K562 (cell line): ENCODE data around the gene FRMD5.

Source experiments
- BRCA1 ChIP-seq, 2 experiments: fragments of 450-650 bp in 1 of 2; sonication (generic) in 1 of 2; formaldehyde crosslinking in 1 of 2; IDR thresholded peaks; 2 replicates each; pipeline versions ENCODE4 v1.5.0 to v1.6.1; 2017 to 2020; ENCODE audit warnings: mild to moderate bottlenecking in 1 of 2, missing genetic modification reagents in 1 of 2
- GTF2F1 ChIP-seq: IDR thresholded peaks from 2 replicates; pipeline ENCODE4 v1.6.1; 2011; ENCODE audit warnings: low read depth, low read length, improper control_type of control experiment
- KHSRP ChIP-seq: fragments of 450-650 bp; IDR thresholded peaks from 2 replicates; pipeline ENCODE4 v1.6.1; 2017
- PCBP1 ChIP-seq: fragments of 200-400 bp; formaldehyde crosslinking; IDR thresholded peaks from 2 replicates; pipeline ENCODE4 v1.6.1; 2018; ENCODE audit warnings: mild to moderate bottlenecking, low read depth, low read length; ENCODE audit not compliant: poor library complexity, severe bottlenecking
- POLR2AphosphoS5 ChIP-seq: IDR thresholded peaks from 2 replicates; pipeline ENCODE4 v1.6.1; 2011; ENCODE audit warnings: mild to moderate bottlenecking, low read depth, low read length, moderate library complexity; ENCODE audit not compliant: control insufficient read depth, insufficient read depth
- STAT5A ChIP-seq: IDR thresholded peaks from 2 replicates; pipeline ENCODE4 v1.6.1; 2012; ENCODE audit warnings: low read length, inconsistent platforms, borderline replicate concordance
- TRIM28 ChIP-seq: fragments of 450-650 bp; IDR thresholded peaks from 2 replicates; pipeline ENCODE4 v1.6.1; 2017
- YY1 ChIP-seq, 3 experiments: IDR thresholded peaks; 2 replicates each; pipeline ENCODE4 v1.6.1; 2011; ENCODE audit warnings: low read length in 2 of 3, mild to moderate bottlenecking in 2 of 3, moderate library complexity in 2 of 3, borderline replicate concordance in 1 of 3, control low read depth in 1 of 3, low read depth in 1 of 3; ENCODE audit not compliant: insufficient read depth in 3 of 3, insufficient replicate concordance in 2 of 3, control insufficient read depth in 1 of 3, insufficient read length in 1 of 3; ENCODE audit errors: extremely low read depth in 1 of 3
- ZNF232 ChIP-seq: sonication (generic); formaldehyde crosslinking; IDR thresholded peaks from 2 replicates; pipeline ENCODE4 v1.8.0; 2022; ENCODE audit warnings: mild to moderate bottlenecking, missing genetic modification reagents
- ZNF408 ChIP-seq: fragments of 250-450 bp; sonication (Bioruptor Pico); IDR thresholded peaks from 2 replicates; pipeline ENCODE4 v1.4.0; 2020; ENCODE audit warnings: low read depth, mild to moderate bottlenecking, moderate library complexity
- TF ChIP-seq, protein P1 (sequence below), 3 experiments: IDR thresholded peaks in 2 of 3; conservative IDR thresholded peaks in 1 of 3; 2 replicates each; pipeline ENCODE4 v1.5.1; 2011 to 2012; ENCODE audit warnings: low read length in 3 of 3, mild to moderate bottlenecking in 3 of 3, control low read depth in 2 of 3, improper control_type of control experiment in 1 of 3, inconsistent platforms in 1 of 3, low read depth in 1 of 3, mixed read lengths in 1 of 3, moderate library complexity in 1 of 3; ENCODE audit not compliant: insufficient read depth in 2 of 3

DNA sequence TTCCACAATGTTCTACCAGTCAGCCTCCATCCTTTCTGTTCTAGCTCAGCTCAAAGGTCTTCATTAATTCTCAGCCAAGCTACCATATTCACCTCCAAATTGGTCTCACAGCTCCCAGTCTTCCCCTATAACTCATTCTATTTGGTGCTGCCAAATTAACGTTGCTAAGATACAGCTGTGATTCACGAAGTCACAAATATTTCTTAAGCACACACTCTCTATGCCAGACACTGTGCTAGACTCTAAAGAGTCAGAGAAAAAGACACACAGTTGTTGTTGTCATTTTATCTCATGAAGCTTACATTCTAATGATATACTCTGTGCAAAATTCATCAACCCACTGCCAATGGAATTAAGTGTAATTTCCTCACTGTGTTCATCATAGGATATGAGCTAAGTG, 102.8 kb downstream of the FRMD5 start:
- TF ChIP-seq, protein P1, sequence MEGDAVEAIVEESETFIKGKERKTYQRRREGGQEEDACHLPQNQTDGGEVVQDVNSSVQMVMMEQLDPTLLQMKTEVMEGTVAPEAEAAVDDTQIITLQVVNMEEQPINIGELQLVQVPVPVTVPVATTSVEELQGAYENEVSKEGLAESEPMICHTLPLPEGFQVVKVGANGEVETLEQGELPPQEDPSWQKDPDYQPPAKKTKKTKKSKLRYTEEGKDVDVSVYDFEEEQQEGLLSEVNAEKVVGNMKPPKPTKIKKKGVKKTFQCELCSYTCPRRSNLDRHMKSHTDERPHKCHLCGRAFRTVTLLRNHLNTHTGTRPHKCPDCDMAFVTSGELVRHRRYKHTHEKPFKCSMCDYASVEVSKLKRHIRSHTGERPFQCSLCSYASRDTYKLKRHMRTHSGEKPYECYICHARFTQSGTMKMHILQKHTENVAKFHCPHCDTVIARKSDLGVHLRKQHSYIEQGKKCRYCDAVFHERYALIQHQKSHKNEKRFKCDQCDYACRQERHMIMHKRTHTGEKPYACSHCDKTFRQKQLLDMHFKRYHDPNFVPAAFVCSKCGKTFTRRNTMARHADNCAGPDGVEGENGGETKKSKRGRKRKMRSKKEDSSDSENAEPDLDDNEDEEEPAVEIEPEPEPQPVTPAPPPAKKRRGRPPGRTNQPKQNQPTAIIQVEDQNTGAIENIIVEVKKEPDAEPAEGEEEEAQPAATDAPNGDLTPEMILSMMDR (IDR thresholded peaks at IDR 0.05 in 2 of 3, conservative IDR thresholded peaks at IDR 0.05 in 1 of 3; ENCODE audit: insufficient read depth in 2 of 3, low read depth in 1 of 3, low read length in 3 of 3), result no peak
- TF ChIP-seq BRCA1 (IDR thresholded peaks at IDR 0.05), result no peak
- TF ChIP-seq BRCA1 (CRISPR knock-in tag; IDR thresholded peaks at IDR 0.05), result no peak
- no peak for TF ChIP-seq KHSRP
- no peak for TF ChIP-seq ZNF408 (CRISPR knock-in tag)
- TF ChIP-seq ZNF232 (CRISPR knock-in tag), result no peak
- no peak for TF ChIP-seq PCBP1
- TF ChIP-seq TRIM28, result no peak
- TF ChIP-seq GTF2F1, result no peak
- TF ChIP-seq YY1 (IDR thresholded peaks at IDR 0.05; ENCODE audit: borderline replicate concordance in 1 of 3, control insufficient read depth in 1 of 3, extremely low read depth in 1 of 3, insufficient read depth in 3 of 3, insufficient read length in 1 of 3, insufficient replicate concordance in 2 of 3, low read depth in 1 of 3, low read length in 2 of 3), result no peak
- no peak for TF ChIP-seq POLR2AphosphoS5
- no peak for TF ChIP-seq STAT5A
